ENCODE results near the gene ZNF785. TPM values are rescaled to one million over a fixed set of nuclear protein-coding genes. Genes with fewer than 3 reads are reported as not detected.

Gene ZNF785
- total RNA-seq (2021), result 17.0 and 18.8 TPM in 2 replicates
- long read RNA-seq, partial matches to known transcripts, result 0 of 10 reads
- long read RNA-seq, other reads (novel, unspliced or antisense), result 9 of 10 reads

DNA sequence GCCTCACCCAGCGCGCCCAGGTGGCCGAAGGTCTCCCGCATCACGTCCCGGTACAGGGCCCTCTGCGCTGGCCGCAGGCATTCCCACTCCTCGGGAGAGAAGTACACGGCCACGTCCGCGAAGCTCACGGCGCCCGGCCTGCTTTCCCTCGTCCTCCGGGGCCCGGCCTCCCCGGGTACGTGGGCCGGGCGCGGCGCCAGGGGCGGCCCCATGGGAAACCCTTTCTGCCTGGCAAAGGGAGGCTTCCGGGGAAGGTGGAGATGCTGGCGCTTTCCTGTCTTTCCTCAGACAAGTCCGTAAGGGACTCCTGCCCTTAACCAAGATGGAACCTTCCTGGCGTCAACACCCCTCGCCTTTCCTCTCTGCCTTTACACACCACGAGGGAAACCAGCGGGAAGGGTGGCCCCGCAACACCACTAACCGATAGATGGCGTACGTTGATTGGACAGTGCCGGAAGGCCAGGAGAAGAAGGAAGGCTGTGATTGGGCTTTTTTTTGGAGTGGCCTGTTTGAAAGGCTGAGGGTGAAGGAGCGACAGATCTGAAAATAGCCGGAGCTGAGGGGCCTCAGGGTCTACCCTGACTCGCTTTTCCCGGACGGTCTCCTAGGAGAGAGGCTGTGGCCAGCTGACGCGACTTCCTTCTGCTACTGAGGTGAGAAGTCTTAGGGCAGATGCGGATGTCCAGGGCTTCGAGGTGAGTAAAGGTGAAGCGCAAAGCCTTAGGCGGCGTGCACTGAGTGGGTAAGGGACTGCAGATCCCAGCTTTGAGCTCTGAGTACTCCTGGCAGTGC lies at the start of gene ZNF785:
ZNF785 (minus strand) TSS at position 298 of the 792 bp plus-strand sequence; CDS start at position 212, 86 bp downstream.
- H3K27me3 Mint-ChIP-seq (ENCODE audit: low read depth), result no peaks in the 10 kb centered on the region
- H4K20me1 ChIP-seq (ENCODE audit: control insufficient read depth, insufficient read depth, insufficient read length), result no peaks in the 10 kb centered on the region
- H3K79me1 ChIP-seq (ENCODE audit: insufficient read depth, low read depth, low read length, poor library complexity, severe bottlenecking), result no peaks in the 10 kb centered on the region
- H2BK12ac ChIP-seq (ENCODE audit: insufficient read length, low read depth, low read length), result no peak within 1 kb of the TSS
- H4K91ac ChIP-seq (ENCODE audit: insufficient read length, low read depth, low read length), result no peak within 1 kb of the TSS
- peak within 1 kb of the TSS; percentile 78 for H3K4me2 ChIP-seq (ENCODE audit: insufficient read depth, insufficient read length, low read length)
- no peak within 1 kb of the TSS for H2AFZ ChIP-seq (ENCODE audit: low read length)
- no peak within 1 kb of the TSS for H2BK15ac ChIP-seq (ENCODE audit: low read depth, low read length)
- peak within 1 kb of the TSS; percentile 74 for H3K9ac ChIP-seq (ENCODE audit: extremely low read depth, insufficient read length, low read length)
- no peaks in the 10 kb centered on the region for H3K27me3 ChIP-seq (ENCODE audit: insufficient read depth, low read length)
- no peak within 1 kb of the TSS for H3T11ph ChIP-seq (ENCODE audit: low read length)
- no peak within 1 kb of the TSS for H2BK20ac ChIP-seq (ENCODE audit: low read depth, low read length, poor library complexity, severe bottlenecking)
- peak within 1 kb of the TSS; percentile 56 for H2BK120ac ChIP-seq (ENCODE audit: low read depth, low read length, poor library complexity, severe bottlenecking)
- H3K9me3 ChIP-seq (ENCODE audit: control insufficient read depth, low read depth, low read length), result no peaks in the 10 kb centered on the region
- H3K36me3 Mint-ChIP-seq (ENCODE audit: insufficient read depth in 1 of 3, low read depth in 3 of 3), result peaks cover 16 to 51% (median 40%) of the 10 kb centered on the region in 3 experiments; a peak in 6 of 7 replicates
- no peaks in the 10 kb centered on the region for H3K9me3 Mint-ChIP-seq
- no peak within 1 kb of the TSS for H3K27ac ChIP-seq (ENCODE audit: insufficient read length, low read depth, low read length)
- H2BK5ac ChIP-seq (ENCODE audit: insufficient read length, low read length), result no peak within 1 kb of the TSS
- H3K4me3 Mint-ChIP-seq, result peak within 1 kb of the TSS; percentile 72 to 83
- H3K27ac Mint-ChIP-seq, result peak within 1 kb of the TSS; percentile 51 to 87 (median 77); a peak in 6 of 7 replicates
- H3K4ac ChIP-seq (ENCODE audit: low read depth, low read length), result peak within 1 kb of the TSS; percentile 51; the same call in 1 of the 2 replicates
- no peak within 1 kb of the TSS for H4K5ac ChIP-seq (ENCODE audit: insufficient read length, low read depth, low read length)
- H3K4me1 Mint-ChIP-seq, result peaks cover 7 to 10% of the 10 kb centered on the region in 2 experiments
- H3K56ac ChIP-seq (ENCODE audit: insufficient read length, low read depth, low read length), result no peak within 1 kb of the TSS
- H3K23ac ChIP-seq (ENCODE audit: insufficient read length, low read depth, low read length), result no peak within 1 kb of the TSS
- peak; percentile 99 for DNase-seq
- TF ChIP-seq, protein P1, sequence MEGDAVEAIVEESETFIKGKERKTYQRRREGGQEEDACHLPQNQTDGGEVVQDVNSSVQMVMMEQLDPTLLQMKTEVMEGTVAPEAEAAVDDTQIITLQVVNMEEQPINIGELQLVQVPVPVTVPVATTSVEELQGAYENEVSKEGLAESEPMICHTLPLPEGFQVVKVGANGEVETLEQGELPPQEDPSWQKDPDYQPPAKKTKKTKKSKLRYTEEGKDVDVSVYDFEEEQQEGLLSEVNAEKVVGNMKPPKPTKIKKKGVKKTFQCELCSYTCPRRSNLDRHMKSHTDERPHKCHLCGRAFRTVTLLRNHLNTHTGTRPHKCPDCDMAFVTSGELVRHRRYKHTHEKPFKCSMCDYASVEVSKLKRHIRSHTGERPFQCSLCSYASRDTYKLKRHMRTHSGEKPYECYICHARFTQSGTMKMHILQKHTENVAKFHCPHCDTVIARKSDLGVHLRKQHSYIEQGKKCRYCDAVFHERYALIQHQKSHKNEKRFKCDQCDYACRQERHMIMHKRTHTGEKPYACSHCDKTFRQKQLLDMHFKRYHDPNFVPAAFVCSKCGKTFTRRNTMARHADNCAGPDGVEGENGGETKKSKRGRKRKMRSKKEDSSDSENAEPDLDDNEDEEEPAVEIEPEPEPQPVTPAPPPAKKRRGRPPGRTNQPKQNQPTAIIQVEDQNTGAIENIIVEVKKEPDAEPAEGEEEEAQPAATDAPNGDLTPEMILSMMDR (conservative IDR thresholded peaks at IDR 0.05), result no peak; the same call in 2 of the 3 replicates
- no peaks in the 10 kb centered on the region for H3K79me2 ChIP-seq (ENCODE audit: insufficient read depth, low read length)
- H3K18ac ChIP-seq (ENCODE audit: insufficient read length, low read depth, low read length), result peak within 1 kb of the TSS; percentile 65
- H2AK5ac ChIP-seq (ENCODE audit: insufficient read length, low read length), result no peak within 1 kb of the TSS
- no peak within 1 kb of the TSS for H4K8ac ChIP-seq (replicated peaks; ENCODE audit: insufficient read length, low read depth, low read length)
- H3K4me1 ChIP-seq (ENCODE audit: insufficient read depth, low read length), result no peaks in the 10 kb centered on the region; the same call in 1 of the 2 replicates
- H3K14ac ChIP-seq (ENCODE audit: insufficient read depth, low read length), result peak within 1 kb of the TSS; percentile 90
- no CpG with 5 or more reads among the region's 50 CpGs for WGBS (ENCODE audit: extremely low coverage, insufficient read length, low lambda C conversion rate)
- peaks cover 7% of the 10 kb centered on the region for H3K23me2 ChIP-seq (ENCODE audit: insufficient read length, low read depth, low read length, poor library complexity, severe bottlenecking)
